ENCODE measurements around the gene EYA2. TPM values are rescaled to one million over a fixed set of nuclear protein-coding genes. Genes with fewer than 3 reads are reported as not detected.

The EYA2 gene
- total and polyA plus RNA-seq, 4 donors = 1.6 to 4.4 (median 2.1) TPM

DNA sequence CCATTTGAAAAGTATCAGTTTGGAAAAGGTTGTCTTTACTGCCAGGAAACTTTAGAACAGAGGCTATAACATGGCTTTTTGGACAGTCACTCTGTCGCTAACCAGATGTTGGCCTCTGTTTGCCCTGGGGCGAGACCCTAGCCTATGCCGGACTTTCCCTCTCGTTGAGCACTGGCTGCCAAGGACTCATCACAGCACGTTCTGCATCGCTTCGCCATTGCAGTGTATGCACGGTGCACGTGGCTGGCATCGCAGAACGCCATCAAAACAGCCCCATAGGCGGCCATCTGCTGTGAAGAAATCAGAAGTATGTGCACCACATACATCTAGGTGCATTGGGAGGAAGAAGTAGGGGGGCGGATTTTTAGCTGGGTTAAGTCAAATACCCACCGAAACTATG is 156.4 kb downstream of the EYA2 start:
- Histone ChIP-seq H3K27me3 (ENCODE audit: control insufficient read depth in 3 of 3, insufficient read depth in 3 of 3, low read length in 2 of 3) (peaks cover 0 to 5% (median 0%) of the 10 kb centered on the region in 3 donors), H3K9ac (ENCODE audit: insufficient read depth in 1 of 2, low read length in 2 of 2) (no peak overlapping the region), H3K4me1 (ENCODE audit: control insufficient read depth in 5 of 5, insufficient read depth in 5 of 5, low read length in 5 of 5) (no peaks in the 10 kb centered on the region), H3K9me3 (ENCODE audit: control insufficient read depth in 4 of 4, insufficient read depth in 3 of 4, low read length in 3 of 4) (peaks cover 0 to 2% (median under 1%) of the 10 kb centered on the region in 4 donors), H3K4me3 (no peak overlapping the region), H3K27ac (ENCODE audit: low read depth in 1 of 2, low read length in 1 of 2) (no peak overlapping the region), H3K36me3 (ENCODE audit: control insufficient read depth in 4 of 4, insufficient read depth in 4 of 4, low read length in 4 of 4) (no peaks in the 10 kb centered on the region)
- TF ChIP-seq, protein P1, sequence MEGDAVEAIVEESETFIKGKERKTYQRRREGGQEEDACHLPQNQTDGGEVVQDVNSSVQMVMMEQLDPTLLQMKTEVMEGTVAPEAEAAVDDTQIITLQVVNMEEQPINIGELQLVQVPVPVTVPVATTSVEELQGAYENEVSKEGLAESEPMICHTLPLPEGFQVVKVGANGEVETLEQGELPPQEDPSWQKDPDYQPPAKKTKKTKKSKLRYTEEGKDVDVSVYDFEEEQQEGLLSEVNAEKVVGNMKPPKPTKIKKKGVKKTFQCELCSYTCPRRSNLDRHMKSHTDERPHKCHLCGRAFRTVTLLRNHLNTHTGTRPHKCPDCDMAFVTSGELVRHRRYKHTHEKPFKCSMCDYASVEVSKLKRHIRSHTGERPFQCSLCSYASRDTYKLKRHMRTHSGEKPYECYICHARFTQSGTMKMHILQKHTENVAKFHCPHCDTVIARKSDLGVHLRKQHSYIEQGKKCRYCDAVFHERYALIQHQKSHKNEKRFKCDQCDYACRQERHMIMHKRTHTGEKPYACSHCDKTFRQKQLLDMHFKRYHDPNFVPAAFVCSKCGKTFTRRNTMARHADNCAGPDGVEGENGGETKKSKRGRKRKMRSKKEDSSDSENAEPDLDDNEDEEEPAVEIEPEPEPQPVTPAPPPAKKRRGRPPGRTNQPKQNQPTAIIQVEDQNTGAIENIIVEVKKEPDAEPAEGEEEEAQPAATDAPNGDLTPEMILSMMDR (IDR thresholded peaks at IDR 0.05; ENCODE audit: control extremely low read depth, extremely low read depth) = no peak
- no peak for DNase-seq
- no peak for ATAC-seq (ENCODE audit: insufficient read depth, low FRiP score)
- WGBS, 2 donors = 78 to 86% methylated on average over 14 of the region's 14 CpGs

DNA sequence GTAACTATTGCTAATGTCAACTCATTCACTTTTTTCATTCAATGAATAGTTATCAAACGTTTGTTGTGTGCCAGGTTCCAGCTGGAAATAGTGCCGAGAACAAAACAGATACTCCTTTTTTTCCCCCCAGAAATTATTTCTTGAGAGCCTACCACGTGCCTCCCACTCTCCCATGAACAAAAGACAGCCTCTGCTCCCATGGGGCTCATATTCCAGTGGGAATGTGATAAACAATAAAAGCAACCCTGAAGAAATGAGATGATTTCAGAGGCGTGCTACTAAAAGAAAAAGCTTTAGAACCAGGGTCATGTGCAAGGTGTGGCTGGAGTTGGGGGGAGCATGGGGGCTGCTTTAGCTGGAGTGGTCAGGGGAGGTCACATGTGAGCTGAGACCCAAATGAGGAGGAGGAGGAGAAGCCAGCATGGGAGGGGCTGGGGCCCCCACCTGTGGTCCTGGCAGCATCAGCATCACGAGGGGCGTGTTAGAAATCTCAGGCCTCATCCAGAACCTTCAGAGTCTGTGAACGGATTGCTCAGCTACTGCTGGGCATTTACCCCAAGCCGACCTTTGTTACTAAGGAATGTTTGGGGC is 157.4 kb downstream of the EYA2 start:
- Histone ChIP-seq H3K4me3 (no peak overlapping the region), H3K9me3 (ENCODE audit: control insufficient read depth in 4 of 4, insufficient read depth in 3 of 4, low read length in 3 of 4) (peaks cover 0 to 2% (median under 1%) of the 10 kb centered on the region in 4 donors), H3K27me3 (ENCODE audit: control insufficient read depth in 3 of 3, insufficient read depth in 3 of 3, low read length in 2 of 3) (peaks cover 0 to 5% (median 0%) of the 10 kb centered on the region in 3 donors), H3K36me3 (ENCODE audit: control insufficient read depth in 4 of 4, insufficient read depth in 4 of 4, low read length in 4 of 4) (no peaks in the 10 kb centered on the region), H3K4me1 (ENCODE audit: control insufficient read depth in 5 of 5, insufficient read depth in 5 of 5, low read length in 5 of 5) (no peaks in the 10 kb centered on the region), H3K9ac (ENCODE audit: insufficient read depth in 1 of 2, low read length in 2 of 2) (no peak overlapping the region), H3K27ac (ENCODE audit: low read depth in 1 of 2, low read length in 1 of 2) (no peak overlapping the region)
- ATAC-seq (ENCODE audit: insufficient read depth, low FRiP score) = no peak
- 57 to 64% methylated on average over 8 of the region's 8 CpGs for WGBS, 2 donors
- no peak for DNase-seq
- TF ChIP-seq, protein P1 (IDR thresholded peaks at IDR 0.05; ENCODE audit: control extremely low read depth, extremely low read depth) = no peak

DNA sequence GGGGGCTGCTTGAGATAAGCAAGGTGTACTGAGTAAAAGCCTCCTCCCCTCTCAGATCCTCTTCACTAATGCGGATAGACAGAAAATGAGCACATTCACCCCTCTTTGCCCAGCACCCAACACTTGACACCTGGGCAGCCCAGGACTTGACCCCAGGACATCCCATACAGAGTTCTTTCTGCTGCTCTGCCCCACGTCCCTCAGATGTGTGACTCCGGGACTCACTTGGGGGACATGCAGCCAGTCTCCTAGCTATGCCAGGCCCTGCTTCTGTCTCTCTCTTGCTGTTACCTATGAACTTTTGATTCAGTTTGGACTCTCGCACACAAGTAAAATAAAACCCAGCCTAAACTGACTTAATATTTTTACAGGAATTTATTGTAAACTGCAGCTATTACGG is 159.9 kb downstream of the EYA2 start:
- Histone ChIP-seq H3K4me3 (no peak overlapping the region), H3K36me3 (ENCODE audit: control insufficient read depth in 4 of 4, insufficient read depth in 4 of 4, low read length in 4 of 4) (no peaks in the 10 kb centered on the region), H3K27me3 (ENCODE audit: control insufficient read depth in 3 of 3, insufficient read depth in 3 of 3, low read length in 2 of 3) (peaks cover 0 to 5% (median 0%) of the 10 kb centered on the region in 3 donors), H3K27ac (ENCODE audit: low read depth in 1 of 2, low read length in 1 of 2) (no peak overlapping the region), H3K4me1 (ENCODE audit: control insufficient read depth in 5 of 5, insufficient read depth in 5 of 5, low read length in 5 of 5) (no peaks in the 10 kb centered on the region), H3K9ac (ENCODE audit: insufficient read depth in 1 of 2, low read length in 2 of 2) (no peak overlapping the region), H3K9me3 (ENCODE audit: control insufficient read depth in 4 of 4, insufficient read depth in 3 of 4, low read length in 3 of 4) (peaks cover 0 to 2% (median 0%) of the 10 kb centered on the region in 4 donors)
- TF ChIP-seq, protein P1 (IDR thresholded peaks at IDR 0.05; ENCODE audit: control extremely low read depth, extremely low read depth) = no peak
- no peak for ATAC-seq (ENCODE audit: insufficient read depth, low FRiP score)
- 90 to 95% methylated on average over 5 of the region's 5 CpGs for WGBS, 2 donors
- no peak for DNase-seq

DNA sequence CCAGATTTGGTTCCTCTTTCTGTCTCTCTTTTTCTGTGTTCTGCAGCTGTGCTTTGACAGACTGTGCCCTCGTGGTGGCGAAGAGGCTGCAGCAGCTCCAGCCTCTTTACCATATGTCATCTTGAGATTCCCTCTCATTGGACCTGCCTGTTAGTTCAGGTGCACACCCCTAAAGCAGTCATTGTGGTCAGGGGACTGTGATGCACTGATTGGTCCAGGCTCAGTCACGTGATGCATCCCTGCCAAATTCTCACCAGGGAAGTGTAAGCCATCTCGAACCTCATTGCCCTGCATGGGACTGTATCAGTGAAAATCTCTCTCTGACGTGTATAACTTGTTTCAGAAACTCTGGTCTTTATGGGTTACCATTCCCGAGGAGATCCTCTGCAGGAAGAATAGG is 160.3 kb downstream of the EYA2 start:
- no peak for ATAC-seq (ENCODE audit: insufficient read depth, low FRiP score)
- TF ChIP-seq, protein P1 (IDR thresholded peaks at IDR 0.05; ENCODE audit: control extremely low read depth, extremely low read depth) = no peak
- H3K4me1 ChIP-seq (ENCODE audit: control insufficient read depth in 5 of 5, insufficient read depth in 5 of 5, low read length in 5 of 5) = no peaks in the 10 kb centered on the region
- no peak overlapping the region for H3K9ac ChIP-seq (ENCODE audit: insufficient read depth in 1 of 2, low read length in 2 of 2)
- no peaks in the 10 kb centered on the region for H3K36me3 ChIP-seq (ENCODE audit: control insufficient read depth in 4 of 4, insufficient read depth in 4 of 4, low read length in 4 of 4)
- 77 to 84% methylated on average over 6 of the region's 6 CpGs for WGBS, 2 donors
- H3K27me3 ChIP-seq (ENCODE audit: control insufficient read depth in 3 of 3, insufficient read depth in 3 of 3, low read length in 2 of 3) = peaks cover 0 to 5% (median 0%) of the 10 kb centered on the region in 3 donors
- H3K9me3 ChIP-seq (ENCODE audit: control insufficient read depth in 4 of 4, insufficient read depth in 3 of 4, low read length in 3 of 4) = peaks cover 0 to 2% (median 0%) of the 10 kb centered on the region in 4 donors
- no peak overlapping the region for H3K27ac ChIP-seq (ENCODE audit: low read depth in 1 of 2, low read length in 1 of 2)
- no peak for DNase-seq
- H3K4me3 ChIP-seq = no peak overlapping the region
